Measurements from ENCODE around the gene TLL1.

GRCh38 chr4:165945991-165946390, 73.0 kb downstream of the TLL1 start:
- no peak for TF ChIP-seq CTCF (IDR thresholded peaks at IDR 0.05)
- TF ChIP-seq EP300 (IDR thresholded peaks at IDR 0.05), result no peak
- TF ChIP-seq POLR2A (IDR thresholded peaks at IDR 0.05), result no peak
